ENCODE measurements around the gene EDDM3A.

- TF ChIP-seq CTCF (IDR thresholded peaks at IDR 0.05 in 4 of 5, conservative IDR thresholded peaks at IDR 0.05 in 1 of 5) (no peak), POLR2A (IDR thresholded peaks at IDR 0.05) (no peak)
Observed at GRCh38 chr14:20734430-20734806, 11.3 kb upstream of the EDDM3A start.
